ENCODE measurements around the gene HS1BP3.

- TF ChIP-seq CTCF (IDR thresholded peaks at IDR 0.05) (no peak), POLR2A (IDR thresholded peaks at IDR 0.05) (no peak)
Observed at GRCh38 chr2:20670315-20671035, 19.6 kb upstream of the HS1BP3 start.

Data from thyroid gland (tissue), 4 donors.